PC-9 (cell line): ENCODE data around the gene PSMA7. TPM values are rescaled to one million over a fixed set of nuclear protein-coding genes. Genes with fewer than 3 reads are reported as not detected.
A peak's percentile ranks its signal among the peaks of the same experiment; 100 is the strongest.

Experiments
- BruUV-seq: library from RNA; stranded (reverse); fragments of 400-500 nt; replicated peaks from 2 replicates; lab custom pipeline; 2021; lab: Mats Ljungman, UMichigan
- CTCF ChIA-PET: fragments of 300-600 bp; sonication (Branson Sonifier 250); formaldehyde crosslinking; loops from one replicate; lab custom pipeline; 2022; ENCODE audit warnings: antibody characterized with exemption; lab: Charles Lee
- POLR2A ChIA-PET: fragments of 300-600 bp; sonication (Branson Sonifier 250); formaldehyde crosslinking; loops from one replicate; lab custom pipeline; 2022; ENCODE audit warnings: antibody characterized with exemption; ENCODE audit not compliant: unreplicated experiment; lab: Charles Lee
- DNase-seq, 2 experiments: peaks; one replicate each; pipeline versions ENCODE4 v3.0.0 to v3.0.0-alpha.2; 2015 to 2022; ENCODE audit warnings: mixed read lengths in 1 of 2
- H2AFZ ChIP-seq: fragments of 200-600 bp; sonication (generic); 2 replicates; pipeline ENCODE4 v1.8.1; 2017; ENCODE audit warnings: antibody characterized with exemption
- H3F3A ChIP-seq: fragments of 200-600 bp; sonication (generic); 2 replicates; pipeline ENCODE4 v1.8.1; 2017; ENCODE audit warnings: antibody characterized with exemption, mild to moderate bottlenecking, low read depth; ENCODE audit not compliant: insufficient read depth
- H3K27ac ChIP-seq: fragments of 200-600 bp; sonication (generic); 2 replicates; pipeline ENCODE4 v1.6.1; 2016; ENCODE audit warnings: mixed run types
- H3K27me3 ChIP-seq: fragments of 200-600 bp; sonication (generic); 2 replicates; pipeline ENCODE4 v1.6.1; 2016; ENCODE audit warnings: low read depth, mixed run types; ENCODE audit not compliant: insufficient read depth
- H3K36me3 ChIP-seq: fragments of 200-600 bp; sonication (generic); 2 replicates; pipeline ENCODE4 v1.6.1; 2016; ENCODE audit warnings: low read depth, mixed run types
- H3K4me1 ChIP-seq: fragments of 200-600 bp; sonication (generic); replicated peaks from 2 replicates; pipeline ENCODE4 v1.6.1; 2016; ENCODE audit warnings: mixed run types; ENCODE audit not compliant: insufficient read depth
- H3K4me2 ChIP-seq: fragments of 200-600 bp; sonication (generic); 2 replicates; pipeline ENCODE4 v1.6.1; 2017; ENCODE audit warnings: mixed run types
- H3K4me3 ChIP-seq: fragments of 200-600 bp; sonication (generic); 2 replicates; pipeline ENCODE4 v1.6.1; 2016; ENCODE audit warnings: mixed run types
- H3K79me2 ChIP-seq: fragments of 200-600 bp; sonication (generic); 2 replicates; pipeline ENCODE4 v1.6.1; 2017; ENCODE audit warnings: low read depth, mixed run types
- H3K9me2 ChIP-seq: fragments of 200-600 bp; sonication (generic); 2 replicates; pipeline ENCODE4 v1.8.1; 2017; ENCODE audit warnings: mild to moderate bottlenecking; ENCODE audit not compliant: insufficient read depth
- H3K9me3 ChIP-seq: fragments of 200-600 bp; sonication (generic); 2 replicates; pipeline ENCODE4 v1.8.1; 2016; ENCODE audit warnings: low read depth; ENCODE audit not compliant: insufficient read depth
- H4K20me1 ChIP-seq: fragments of 200-600 bp; sonication (generic); 2 replicates; pipeline ENCODE4 v1.8.1; 2017; ENCODE audit not compliant: insufficient read depth
- EZH2 ChIP-seq: fragments of 200-600 bp; sonication (generic); IDR thresholded peaks from 2 replicates; pipeline ENCODE4 v1.8.0; 2017; ENCODE audit warnings: antibody characterized with exemption, low read depth
- intact Hi-C: fragments of 100-400 bp; cut with micrococcal nuclease; formaldehyde crosslinking; loops from one replicate; pipeline ENCODE4 v1.10.0; 2022; ENCODE audit not compliant: unreplicated experiment
- total RNA-seq: library from RNA; stranded (reverse); gene quantifications from 2 replicates; pipeline ENCODE4 v1.2.3, GENCODE V29; 2021
- TF ChIP-seq, protein P1 (sequence below): fragments of 200-600 bp; sonication (generic); conservative IDR thresholded peaks from 2 replicates; pipeline ENCODE4 v1.6.1; 2017; ENCODE audit warnings: mixed run types, antibody characterized with exemption, mild to moderate bottlenecking, moderate library complexity

The PSMA7 gene
- total RNA-seq, 1 experiment from 2014 or later, result 391 TPM

DNA sequence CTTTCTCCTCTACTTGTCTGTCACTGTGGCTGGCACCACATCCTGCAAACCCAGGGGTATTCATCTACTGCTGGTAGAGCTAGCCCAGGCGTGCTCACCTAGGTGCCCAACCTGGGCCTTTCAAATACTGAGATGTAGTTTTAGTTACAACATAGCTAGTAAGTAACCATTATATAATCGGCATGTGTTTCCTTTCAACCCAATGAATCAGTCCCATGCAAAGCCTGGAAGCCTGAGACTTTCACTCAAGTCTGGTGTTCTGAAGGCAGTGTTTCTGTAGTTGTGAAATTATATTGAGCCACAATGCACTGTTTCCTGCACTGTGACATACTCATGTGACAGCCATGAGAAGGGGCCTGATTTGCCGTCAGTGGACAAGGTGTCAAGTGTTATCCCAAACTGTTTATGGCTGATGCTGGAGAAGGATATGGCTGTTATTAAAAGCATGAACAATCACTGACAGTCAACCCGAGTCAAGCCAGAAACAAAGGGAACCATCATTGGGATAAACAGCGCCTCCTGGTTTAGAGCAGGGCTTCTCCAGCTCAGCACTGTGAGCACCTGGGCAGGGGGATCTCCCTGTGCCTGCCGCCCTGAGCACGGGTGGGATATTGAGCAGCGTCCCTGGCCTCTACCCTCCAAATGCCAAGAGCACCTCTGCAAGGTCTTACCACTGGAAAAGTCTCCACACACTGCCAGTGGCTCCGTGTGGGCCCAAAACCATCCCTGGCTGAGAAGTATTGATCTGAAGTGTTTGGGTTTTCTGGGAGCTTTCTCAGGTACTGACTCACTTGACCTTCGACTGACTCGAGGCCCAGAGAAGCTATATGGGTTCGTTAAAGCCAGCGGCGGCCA, 1.6 kb downstream of the PSMA7 start:
- no peaks in the 10 kb centered on the region for H3K9me2 ChIP-seq
- H3K9me3 ChIP-seq, result no peaks in the 10 kb centered on the region
- ChIA-PET POLR2A (interaction anchor here (0.6 kb wide), 1 partner anchor 58 kb away, joined by 3 read pairs; no protein-coding TSS in a partner anchor), CTCF (interaction anchor here (0.8 to 0.9 kb wide), 2 partner anchors 13 to 131 kb away, joined by 3 read pairs; no protein-coding TSS in a partner anchor)
- H3K79me2 ChIP-seq, result peaks cover 65% of the 10 kb centered on the region
- peaks cover 79% of the 10 kb centered on the region for H4K20me1 ChIP-seq
- H3K4me3 ChIP-seq, result peak overlapping the region; percentile 98
- H2AFZ ChIP-seq, result no peak overlapping the region
- BruUV-seq, result TSS peak; percentile 48
- peaks cover 38% of the 10 kb centered on the region for H3F3A ChIP-seq
- TF ChIP-seq, protein P1, sequence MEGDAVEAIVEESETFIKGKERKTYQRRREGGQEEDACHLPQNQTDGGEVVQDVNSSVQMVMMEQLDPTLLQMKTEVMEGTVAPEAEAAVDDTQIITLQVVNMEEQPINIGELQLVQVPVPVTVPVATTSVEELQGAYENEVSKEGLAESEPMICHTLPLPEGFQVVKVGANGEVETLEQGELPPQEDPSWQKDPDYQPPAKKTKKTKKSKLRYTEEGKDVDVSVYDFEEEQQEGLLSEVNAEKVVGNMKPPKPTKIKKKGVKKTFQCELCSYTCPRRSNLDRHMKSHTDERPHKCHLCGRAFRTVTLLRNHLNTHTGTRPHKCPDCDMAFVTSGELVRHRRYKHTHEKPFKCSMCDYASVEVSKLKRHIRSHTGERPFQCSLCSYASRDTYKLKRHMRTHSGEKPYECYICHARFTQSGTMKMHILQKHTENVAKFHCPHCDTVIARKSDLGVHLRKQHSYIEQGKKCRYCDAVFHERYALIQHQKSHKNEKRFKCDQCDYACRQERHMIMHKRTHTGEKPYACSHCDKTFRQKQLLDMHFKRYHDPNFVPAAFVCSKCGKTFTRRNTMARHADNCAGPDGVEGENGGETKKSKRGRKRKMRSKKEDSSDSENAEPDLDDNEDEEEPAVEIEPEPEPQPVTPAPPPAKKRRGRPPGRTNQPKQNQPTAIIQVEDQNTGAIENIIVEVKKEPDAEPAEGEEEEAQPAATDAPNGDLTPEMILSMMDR, result peak; percentile 51; the same call in 1 of the 2 replicates
- TF ChIP-seq EZH2, result no peak
- H3K27me3 ChIP-seq, result no peaks in the 10 kb centered on the region
- peak in 1 of 2 experiments; percentile 63 for DNase-seq
- peak overlapping the region; percentile 99 for H3K4me2 ChIP-seq
- H3K4me1 ChIP-seq, result peaks cover 26% of the 10 kb centered on the region
- intact Hi-C loops, result loop anchor here (5.0 kb wide), 1 partner anchor 216 kb away; no protein-coding TSS in a partner anchor
- peak overlapping the region; percentile 26 for H3K27ac ChIP-seq
- H3K36me3 ChIP-seq, result peaks cover 39% of the 10 kb centered on the region

DNA sequence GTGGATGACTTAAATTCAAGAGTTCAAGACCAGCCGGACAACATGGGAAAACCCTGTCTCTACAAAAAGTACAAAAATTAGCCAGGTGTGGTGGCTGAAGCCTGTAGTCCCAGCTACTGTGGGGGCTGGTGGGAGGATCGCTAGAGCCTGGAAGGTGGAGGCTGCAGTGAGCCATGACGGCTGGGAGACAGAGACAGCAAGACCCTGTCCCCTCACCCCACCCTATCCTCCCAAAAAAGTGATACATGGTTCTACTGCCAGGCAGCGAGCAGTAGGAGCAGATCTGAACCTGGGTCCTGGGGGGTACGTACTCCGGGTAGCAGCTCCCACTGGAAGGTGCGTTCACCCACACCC, 2.2 kb downstream of the PSMA7 start:
- no peak for DNase-seq
- Histone ChIP-seq H3K9me3 (no peaks in the 10 kb centered on the region), H4K20me1 (peaks cover 77% of the 10 kb centered on the region), H3K4me3 (peak overlapping the region; percentile 98; the same call in 1 of the 2 replicates), H3K79me2 (peaks cover 59% of the 10 kb centered on the region), H3K9me2 (no peaks in the 10 kb centered on the region), H3K27ac (no peak overlapping the region), H2AFZ (no peak overlapping the region), H3K4me1 (peaks cover 26% of the 10 kb centered on the region), H3K4me2 (peak overlapping the region; percentile 99), H3K36me3 (peaks cover 39% of the 10 kb centered on the region), H3F3A (peaks cover 44% of the 10 kb centered on the region), H3K27me3 (no peaks in the 10 kb centered on the region)
- ChIA-PET CTCF (interaction anchor here (0.9 kb wide), 1 partner anchor 130 kb away, joined by 3 read pairs; no protein-coding TSS in a partner anchor), POLR2A (no interaction called here)
- TF ChIP-seq, protein P1, result no peak
- BruUV-seq, result no TSS peak
- intact Hi-C loops, result loop anchor here (5.0 kb wide), 1 partner anchor 216 kb away; no protein-coding TSS in a partner anchor

- H3K4me3 ChIP-seq, result no peak overlapping the region
- TF ChIP-seq EZH2, result no peak
- TF ChIP-seq, protein P1, result no peak
- peaks cover 43% of the 10 kb centered on the region for H3K36me3 ChIP-seq
- peaks cover 70% of the 10 kb centered on the region for H4K20me1 ChIP-seq
- no peak overlapping the region for H2AFZ ChIP-seq
- peaks cover 46% of the 10 kb centered on the region for H3K79me2 ChIP-seq
- no peaks in the 10 kb centered on the region for H3K9me2 ChIP-seq
- H3F3A ChIP-seq, result peaks cover 58% of the 10 kb centered on the region
- no peaks in the 10 kb centered on the region for H3K27me3 ChIP-seq
- no TSS peak for BruUV-seq
- H3K4me2 ChIP-seq, result no peak overlapping the region
- peaks cover 17% of the 10 kb centered on the region for H3K4me1 ChIP-seq
- DNase-seq, result no peak
- ChIA-PET CTCF (no interaction called here), POLR2A (interaction anchor here (0.6 kb wide), 1 partner anchor 126 kb away, joined by 4 read pairs; no protein-coding TSS in a partner anchor)
- intact Hi-C loops, result loop anchor here (5.0 kb wide), 3 partner anchors 77 to 268 kb away; partner anchors contain the start of gene CABLES2
- H3K9me3 ChIP-seq, result no peaks in the 10 kb centered on the region
- no peak overlapping the region for H3K27ac ChIP-seq
These were observed 3.6 kb downstream of the PSMA7 start for GRCh38 chr20:62139636-62140035.
